Fibroblast of peridontal ligament (primary cell): Measurements from ENCODE around the gene PTPRN2.
"Not testable (repeated sequence)": the region's sequence is repeated elsewhere in the genome, so short reads cannot be mapped to it uniquely, and the experiment has no call there.

Experiments used
- DNase-seq: peaks from one replicate; pipeline ENCODE4 v3.0.0-alpha.2; 2010; ENCODE audit errors: extremely low read depth

The PTPRN2 gene

GRCh38 chr7:158265743-158266080 lies 321.9 kb downstream of the PTPRN2 start:
- DNase-seq = no peak

GRCh38 chr7:158264881-158265742 lies 322.5 kb downstream of the PTPRN2 start:
- DNase-seq = no peak

GRCh38 chr7:158263964-158264748 lies 323.5 kb downstream of the PTPRN2 start:
- no peak for DNase-seq

GRCh38 chr7:158263110-158263963 lies 324.3 kb downstream of the PTPRN2 start:
- DNase-seq = no peak

- DNase-seq = no peak
Measured at GRCh38 chr7:158262284-158263109, 325.1 kb downstream of the PTPRN2 start.

GRCh38 chr7:158261362-158262235 lies 326.0 kb downstream of the PTPRN2 start:
- DNase-seq = no peak

GRCh38 chr7:158260567-158261361 lies 326.9 kb downstream of the PTPRN2 start:
- DNase-seq = no peak

GRCh38 chr7:158259671-158260418 lies 327.8 kb downstream of the PTPRN2 start:
- DNase-seq = no peak

GRCh38 chr7:158259141-158259540 lies 328.5 kb downstream of the PTPRN2 start:
- no peak for DNase-seq

GRCh38 chr7:158258411-158259130 lies 329.1 kb downstream of the PTPRN2 start:
- no peak for DNase-seq

GRCh38 chr7:158257516-158258410 lies 329.9 kb downstream of the PTPRN2 start:
- DNase-seq = no peak

- DNase-seq = no peak
Measured at GRCh38 chr7:158257001-158257400, 330.6 kb downstream of the PTPRN2 start.

GRCh38 chr7:158256091-158256816 lies 331.4 kb downstream of the PTPRN2 start:
- no peak for DNase-seq

GRCh38 chr7:158255558-158255957 lies 332.1 kb downstream of the PTPRN2 start:
- DNase-seq = no peak

- no peak for DNase-seq
Measured at GRCh38 chr7:158255156-158255555, 332.5 kb downstream of the PTPRN2 start.

- not testable (repeated sequence) for DNase-seq
Measured at GRCh38 chr7:158253670-158254045, 334.0 kb downstream of the PTPRN2 start.
